GM21528 (cell line): Measurements from ENCODE around the gene E4F1.
"Not testable (repeated sequence)": the region's sequence is repeated elsewhere in the genome, so short reads cannot be mapped to it uniquely, and the experiment has no call there.

Experiments used
- ATAC-seq: cut with Tn5 transposase; IDR thresholded peaks from one replicate; pipeline ENCODE4 v1.9.1; 2021; ENCODE audit warnings: mild to moderate bottlenecking, moderate library complexity; ENCODE audit not compliant: unreplicated experiment, low FRiP score

Gene E4F1

DNA sequence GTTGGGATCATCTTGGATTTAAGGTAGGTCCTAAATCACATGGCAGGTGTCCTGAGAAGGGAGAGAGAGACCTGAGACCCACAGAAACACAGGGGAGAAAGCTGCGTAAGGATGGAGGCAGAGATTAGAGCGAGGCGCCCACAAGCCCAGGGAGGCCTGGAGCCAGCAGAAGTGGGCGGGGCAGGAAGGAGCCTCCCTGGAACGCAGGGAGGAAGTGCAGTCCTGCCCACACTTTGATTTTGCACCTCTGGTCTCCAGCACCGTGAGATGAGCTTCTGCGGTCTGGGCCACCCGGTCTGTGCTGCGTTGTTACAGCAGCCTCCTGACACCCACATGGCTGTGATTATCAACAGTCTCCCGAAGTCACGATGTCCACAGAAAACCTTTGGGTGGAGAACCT lies 19.2 kb downstream of the E4F1 start:
- ATAC-seq = no peak

DNA sequence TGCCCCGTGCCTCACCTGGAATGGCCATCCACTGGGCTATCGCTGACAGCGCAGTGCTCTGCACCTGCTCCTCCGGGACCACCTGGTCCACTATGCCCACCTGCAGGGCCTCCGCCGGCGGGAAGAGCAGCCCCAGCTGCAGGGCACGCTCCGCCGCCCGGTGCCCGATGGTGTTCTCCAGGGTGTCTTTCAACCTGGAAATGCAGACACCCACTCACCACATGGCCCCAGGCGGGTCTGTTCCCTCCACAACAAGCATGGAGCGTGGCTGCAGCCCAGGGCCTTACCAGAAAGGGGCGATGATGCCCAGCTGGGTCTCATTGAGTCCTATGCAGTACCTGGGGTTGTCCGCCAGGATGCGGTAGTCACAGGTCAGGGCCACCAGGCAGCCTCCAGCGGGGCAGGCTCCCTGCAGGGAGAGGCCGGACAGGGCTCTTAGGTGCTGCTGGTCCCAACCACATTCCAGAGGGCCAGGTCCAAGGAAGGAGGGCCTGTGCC lies 19.7 kb downstream of the E4F1 start:
- no peak for ATAC-seq

DNA sequence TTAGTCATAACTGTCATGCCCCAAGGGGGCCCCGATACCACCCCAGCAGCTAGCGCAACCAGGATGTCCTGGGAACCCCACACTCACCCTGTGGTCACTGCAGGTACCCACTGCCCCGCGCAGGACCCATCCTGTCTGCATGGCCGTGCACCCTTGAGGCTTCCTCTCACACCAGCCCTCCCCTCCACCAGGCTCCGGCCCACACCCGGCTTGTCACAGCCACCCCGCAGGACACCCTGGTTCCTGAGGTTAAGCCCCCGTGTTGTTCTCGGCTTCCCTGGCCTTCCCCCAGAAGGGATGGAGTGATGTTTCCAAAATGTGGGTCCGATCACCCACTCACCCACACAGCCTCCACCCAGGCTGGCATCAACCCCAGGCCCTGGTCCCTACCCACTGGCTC lies 20.4 kb downstream of the E4F1 start:
- ATAC-seq = no peak

DNA sequence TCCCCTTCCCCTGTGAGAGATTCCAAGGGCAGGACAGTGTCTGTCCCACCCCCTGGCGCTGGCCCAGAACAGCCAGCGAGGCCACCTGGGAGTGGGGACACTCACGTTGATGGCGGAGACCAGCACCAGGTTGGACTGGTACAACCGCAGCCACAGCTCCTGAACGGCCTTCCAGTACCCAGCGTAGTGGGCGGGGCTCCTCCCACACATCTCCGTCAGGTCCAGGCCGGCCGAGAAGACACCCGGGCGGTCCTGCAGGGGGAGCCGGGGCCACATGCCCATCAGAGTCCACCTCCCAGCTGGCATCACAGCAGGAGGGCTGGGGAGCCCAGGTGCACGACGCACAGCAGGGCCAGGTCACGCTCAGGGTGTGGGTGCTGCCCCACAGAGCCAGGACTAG lies 20.9 kb downstream of the E4F1 start:
- no peak for ATAC-seq

DNA sequence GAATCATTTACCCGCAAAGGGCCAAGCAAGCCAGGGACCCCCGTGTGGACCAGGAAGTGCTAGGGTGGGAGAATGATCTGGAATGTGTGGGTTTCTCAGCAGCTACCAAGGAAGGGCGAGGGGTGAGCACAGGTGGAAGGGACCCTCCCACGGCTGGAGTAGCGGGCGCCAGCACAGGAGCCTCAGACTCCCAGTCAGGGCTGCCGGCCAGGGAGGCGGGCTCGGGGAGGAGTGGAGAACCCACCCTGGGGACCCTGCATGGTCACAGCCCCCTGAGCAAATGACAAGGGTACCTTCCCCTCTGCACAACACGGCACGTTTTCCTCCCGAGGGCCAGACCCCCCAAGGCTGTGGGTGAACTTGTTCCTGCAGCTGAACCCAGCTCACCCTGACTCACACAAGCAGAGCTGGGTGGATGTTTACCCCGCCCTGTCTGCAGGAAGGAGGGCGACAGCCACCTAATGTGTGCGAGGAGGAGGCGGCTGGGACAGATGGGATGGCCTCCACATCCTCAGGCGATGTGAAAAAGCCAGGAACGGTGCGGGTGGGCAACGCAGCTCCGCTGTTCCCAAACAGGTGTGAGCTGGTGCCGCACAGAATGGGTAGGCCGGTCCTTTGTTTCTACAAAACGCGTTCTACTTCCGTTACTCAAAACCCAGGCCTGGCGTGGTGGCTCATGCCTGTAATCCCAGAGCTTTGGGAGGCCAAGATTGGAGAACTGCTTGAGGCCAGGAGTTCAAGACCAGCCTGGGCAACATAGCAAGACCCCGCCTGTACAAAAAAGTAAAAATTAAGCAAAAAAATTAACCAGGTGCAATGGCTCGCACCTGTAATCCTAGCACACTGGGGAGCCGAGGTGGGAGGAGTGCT lies 21.8 kb downstream of the E4F1 start:
- no peak for ATAC-seq

DNA sequence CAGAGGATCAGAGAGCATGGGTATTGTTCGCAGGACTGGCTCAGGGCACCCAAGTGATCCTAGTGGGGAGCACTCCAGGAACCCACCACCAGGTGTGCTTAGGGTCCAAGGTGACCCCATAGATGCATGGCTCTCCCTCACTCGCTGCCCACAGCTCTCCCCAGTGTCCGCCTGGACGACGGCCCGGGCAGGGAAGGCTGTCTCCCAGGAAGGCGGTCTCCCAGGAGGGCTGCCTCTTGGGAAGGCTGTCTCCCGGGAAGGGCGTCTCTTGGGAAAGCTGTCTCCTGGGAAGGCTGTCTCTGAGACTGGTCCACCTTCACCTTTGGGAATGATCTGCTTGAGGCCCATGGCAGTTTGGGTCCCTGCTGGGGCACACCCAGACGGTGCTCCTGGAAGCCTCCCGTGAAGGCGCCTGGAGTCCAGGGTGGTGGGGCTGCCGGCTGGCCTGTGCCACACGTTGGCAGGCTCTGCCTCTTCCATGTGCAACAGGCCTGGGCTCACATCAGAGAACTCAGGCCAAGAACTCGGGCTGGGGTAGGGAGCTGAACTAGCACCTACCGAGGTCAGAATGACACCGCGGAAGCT lies 23.0 kb downstream of the E4F1 start:
- no peak for ATAC-seq

DNA sequence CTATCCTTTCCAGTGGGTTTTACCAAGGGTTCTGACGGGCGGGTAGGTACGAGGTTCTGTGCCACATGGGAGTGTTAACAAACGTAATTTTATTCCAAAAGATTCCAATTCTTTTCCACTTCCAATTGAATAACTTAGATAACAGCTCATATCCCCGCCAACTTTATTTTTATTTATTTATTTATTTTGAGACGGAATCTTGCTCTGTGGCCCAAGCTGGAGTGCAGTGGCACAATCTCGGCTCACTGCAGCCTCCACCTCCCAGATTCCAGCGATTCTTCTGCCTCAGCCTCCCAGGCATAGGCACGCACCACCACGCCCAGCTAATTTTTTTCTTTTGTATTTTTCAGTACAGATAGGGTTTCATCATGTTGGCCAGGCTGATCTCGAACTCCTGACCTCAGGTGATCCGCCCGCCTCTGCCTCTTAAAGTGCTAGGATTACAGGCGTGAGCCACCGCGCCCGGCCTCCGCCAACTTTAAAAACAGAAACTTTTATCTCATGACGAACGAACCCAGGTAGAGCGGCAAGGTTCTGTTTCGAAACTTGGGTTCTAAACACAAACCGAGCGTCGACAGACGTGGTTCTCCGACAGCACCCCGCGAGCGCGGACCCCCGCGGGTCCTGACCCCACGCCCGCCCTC lies 27.4 kb downstream of the E4F1 start:
- ATAC-seq = no peak

DNA sequence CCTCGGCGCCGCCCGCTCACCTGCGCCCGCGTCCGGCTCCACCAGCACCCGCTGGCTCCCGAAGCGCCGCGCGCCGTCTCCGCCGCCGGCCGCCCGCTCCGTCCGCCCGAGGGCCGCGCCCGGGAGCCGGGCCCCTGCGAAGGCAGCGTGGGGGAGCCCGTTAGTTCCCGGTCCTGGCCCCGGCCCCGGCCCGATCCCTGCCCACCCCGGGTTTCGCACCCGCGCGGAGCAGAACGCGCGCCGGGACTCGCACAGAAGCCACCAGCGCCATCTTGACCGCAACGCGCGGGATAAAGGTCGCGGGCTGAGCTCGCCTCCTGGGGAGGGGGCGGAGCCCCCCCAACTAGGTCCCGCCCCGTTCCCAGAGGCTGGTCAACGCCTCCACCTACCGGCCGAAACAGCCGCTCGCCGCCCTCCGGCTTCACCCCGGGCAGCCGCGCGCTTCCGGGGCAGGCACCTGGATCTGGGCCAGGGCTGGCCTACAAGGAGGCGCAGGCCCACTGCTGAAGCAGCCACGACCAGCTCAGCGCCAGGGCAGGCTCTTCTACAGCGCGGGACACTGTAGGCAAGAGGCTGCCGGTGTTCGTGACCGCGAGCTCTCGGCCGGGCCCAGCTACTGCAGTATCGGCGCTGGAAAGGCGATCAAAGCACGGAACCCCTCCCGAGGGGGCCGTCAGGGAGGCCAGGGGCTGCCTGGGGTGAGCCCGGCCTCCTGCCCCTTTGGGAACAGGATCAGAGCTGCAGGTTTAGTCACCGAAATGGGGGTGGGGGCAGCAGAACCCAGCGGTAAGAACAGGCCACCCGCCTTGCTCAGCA lies 28.1 kb downstream of the E4F1 start, which contains the start of gene ECI1:
Gene ECI1, minus strand, starts transcription at position 292 of the 816 bp plus-strand sequence. Its CDS starts 21 bp downstream, at position 271.
- peak; percentile 80 for ATAC-seq

DNA sequence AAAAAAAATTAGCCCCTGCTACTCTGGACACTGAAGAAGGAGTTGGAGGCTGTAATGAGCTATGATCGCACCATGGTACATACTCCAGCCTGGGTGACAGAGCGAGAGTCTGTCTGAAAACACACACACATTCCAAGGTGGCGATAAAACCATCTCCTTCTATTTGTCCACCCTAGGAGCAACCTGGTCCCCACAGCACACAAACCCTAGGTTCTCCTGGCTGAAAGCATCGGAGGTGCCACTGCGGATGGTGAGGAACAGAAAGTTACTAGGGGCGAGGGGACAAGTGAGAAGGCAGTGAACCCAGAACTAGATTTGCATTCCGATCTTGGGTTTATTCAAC lies 29.4 kb downstream of the E4F1 start:
- no peak for ATAC-seq

DNA sequence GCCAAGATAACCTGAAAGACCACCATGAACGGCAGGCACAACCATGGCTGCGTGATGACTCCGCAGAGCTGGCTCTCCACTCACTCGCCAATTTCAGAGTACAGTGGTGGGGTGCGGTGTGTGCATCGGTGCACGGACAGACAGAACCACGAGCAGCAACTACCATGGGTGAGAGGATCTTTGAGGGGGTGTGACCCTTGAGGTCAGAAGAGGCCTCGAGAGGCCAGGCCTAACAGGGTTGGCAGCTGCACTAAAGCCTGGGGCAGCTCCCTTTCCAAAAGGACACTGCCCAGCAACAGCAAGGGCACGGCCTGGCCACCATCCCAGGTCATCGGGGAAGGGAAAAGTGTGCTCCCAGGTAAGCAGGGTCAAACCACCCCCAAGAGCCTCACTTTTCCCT lies 29.9 kb downstream of the E4F1 start:
- ATAC-seq = no peak

DNA sequence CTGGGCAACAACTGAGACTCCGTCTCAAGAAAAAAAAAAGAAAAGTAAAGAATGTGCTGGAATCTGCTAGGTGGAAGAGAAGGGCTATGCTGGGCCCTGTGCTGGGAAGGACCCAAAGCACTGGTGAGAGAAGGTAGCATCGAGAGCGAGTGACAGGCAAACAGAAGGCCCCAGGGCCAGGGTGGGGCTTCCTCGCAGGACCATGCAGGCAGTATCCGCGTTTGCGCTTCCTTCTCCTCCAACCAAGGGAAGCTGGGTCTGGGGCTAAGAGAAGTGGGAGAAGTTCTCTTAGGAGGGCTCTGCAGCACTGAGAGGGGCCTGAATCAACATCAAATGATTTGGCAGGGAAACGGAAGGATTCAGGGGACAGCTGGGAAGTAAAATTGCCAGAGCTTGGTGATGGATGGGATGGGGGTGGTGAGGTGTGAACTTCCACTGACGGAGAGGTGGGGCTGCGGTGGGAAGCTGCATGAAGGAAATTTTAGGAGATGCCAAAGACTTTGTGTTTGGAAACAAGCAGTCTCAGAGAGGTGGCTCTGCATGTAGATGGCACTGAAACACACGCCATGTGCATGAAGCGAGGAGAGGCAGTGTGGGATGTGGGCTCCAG lies 33.2 kb downstream of the E4F1 start:
- no peak for ATAC-seq

DNA sequence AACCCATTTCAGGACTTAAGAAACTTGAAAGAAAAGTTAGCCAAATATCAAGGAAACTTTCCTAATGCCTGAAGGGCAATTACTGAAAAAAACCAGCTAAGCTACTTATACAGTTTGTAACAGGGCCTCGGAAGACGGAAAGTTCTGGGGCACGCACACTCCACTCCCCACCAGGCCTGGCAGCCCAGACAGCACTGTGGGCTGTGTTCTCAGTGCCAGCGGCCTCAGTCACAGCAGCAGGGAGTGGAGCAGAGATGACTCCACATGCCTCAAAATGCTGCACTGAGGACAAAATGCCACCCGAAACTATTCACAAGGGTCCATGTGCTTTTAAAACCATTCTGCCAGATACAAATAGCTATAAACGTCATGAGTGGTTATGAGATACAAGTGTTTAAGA lies 34.3 kb downstream of the E4F1 start:
- ATAC-seq = no peak

DNA sequence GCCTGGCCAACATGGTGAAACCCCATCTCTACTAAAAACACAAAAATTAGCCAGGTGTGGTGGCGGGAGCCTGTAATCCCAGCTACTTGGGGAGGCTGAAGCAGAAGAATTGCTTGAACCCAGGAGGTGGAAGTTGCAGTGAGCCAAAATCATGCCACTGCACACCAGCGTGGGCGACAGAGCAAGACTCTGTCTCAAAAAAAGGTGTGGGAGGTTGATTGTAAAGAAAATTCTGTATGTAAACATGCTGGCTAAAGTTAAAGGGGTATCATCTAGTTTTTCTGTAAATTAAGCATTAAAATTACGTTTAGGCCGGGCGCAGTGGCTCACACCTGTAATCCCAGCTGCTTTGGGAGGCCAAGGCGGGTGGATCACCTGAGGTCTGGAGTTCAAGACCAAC lies 35.1 kb downstream of the E4F1 start:
- ATAC-seq = not testable (repeated sequence)

DNA sequence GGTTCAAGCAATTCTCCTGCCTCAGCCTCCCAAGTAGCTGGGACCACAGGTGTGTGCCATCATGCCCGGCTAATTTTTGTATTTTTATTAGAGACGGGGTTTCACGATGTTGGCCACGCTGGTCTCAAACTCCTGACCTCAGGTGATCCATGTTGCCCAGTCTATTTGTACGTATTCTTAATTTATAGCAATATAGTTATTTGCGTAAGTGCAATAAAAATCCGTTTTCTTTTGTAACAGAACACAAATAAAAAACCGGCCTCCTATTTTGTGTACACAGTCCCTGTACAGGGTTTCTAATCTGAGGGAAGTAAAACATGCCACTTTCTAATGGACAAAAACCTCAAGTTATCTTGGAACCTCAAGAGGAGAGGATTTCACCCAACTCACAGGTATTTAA lies 36.9 kb downstream of the E4F1 start:
- no peak for ATAC-seq

DNA sequence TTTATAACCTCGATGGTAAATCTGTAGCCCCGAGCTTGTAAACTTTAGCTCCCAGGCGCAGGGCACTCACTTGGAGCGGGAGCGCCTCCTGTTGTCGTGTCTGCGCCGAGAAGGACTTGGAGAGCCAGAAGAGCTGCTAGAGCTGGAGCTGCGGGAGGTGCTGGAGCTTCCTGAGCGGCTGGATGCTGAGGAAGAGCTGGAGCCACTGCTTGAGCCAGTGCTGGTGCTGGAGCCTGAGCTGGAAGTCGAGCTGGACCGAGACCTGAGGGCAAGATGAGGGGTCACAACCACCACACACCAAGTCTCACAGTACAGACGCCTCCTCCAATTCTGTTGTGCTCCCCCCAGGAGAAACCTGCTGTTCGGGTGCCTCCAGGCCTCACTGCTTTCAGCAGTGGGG lies 39.6 kb downstream of the E4F1 start:
- ATAC-seq = not testable (repeated sequence)

DNA sequence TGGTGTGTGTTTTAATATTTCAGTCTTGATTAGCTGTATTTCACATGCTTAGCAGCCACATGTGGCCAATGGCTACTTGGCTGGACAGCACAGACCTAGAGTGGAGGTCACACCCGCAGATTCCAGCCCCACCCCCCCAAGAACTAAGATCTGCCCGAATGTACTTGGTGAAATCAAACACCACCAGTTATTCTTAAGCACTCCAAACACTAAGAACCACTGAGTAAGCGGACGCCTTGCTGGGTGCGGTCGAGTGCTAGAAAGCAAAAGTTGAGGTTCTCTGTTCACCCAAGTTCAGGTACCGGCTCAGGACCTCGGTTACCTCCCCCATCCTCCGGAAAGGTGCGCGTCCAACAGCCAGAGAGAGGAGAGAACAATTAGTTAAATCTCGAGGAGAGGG lies 43.5 kb downstream of the E4F1 start:
- not testable (repeated sequence) for ATAC-seq

DNA sequence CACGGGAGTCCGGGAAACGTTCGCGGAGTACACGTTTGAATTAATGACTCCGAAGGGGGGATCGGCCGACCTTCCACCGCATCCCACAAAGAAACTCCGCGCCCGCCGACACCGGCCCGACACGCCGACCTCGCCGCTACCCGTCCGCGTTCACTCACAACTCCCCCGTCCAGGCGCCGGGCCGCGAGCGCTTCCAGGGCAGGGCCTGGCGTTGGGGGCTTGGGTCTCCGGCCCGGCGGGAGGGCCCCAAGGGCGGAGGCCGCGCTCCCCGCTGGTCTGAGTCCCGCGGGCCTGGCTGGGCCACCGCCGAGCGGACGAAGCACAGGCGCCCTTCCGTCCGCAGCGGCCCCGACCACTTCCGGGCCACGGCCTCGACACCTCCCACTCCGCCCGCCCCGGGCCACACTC lies 44.1 kb downstream of the E4F1 start:
- peak; percentile 61 for ATAC-seq

DNA sequence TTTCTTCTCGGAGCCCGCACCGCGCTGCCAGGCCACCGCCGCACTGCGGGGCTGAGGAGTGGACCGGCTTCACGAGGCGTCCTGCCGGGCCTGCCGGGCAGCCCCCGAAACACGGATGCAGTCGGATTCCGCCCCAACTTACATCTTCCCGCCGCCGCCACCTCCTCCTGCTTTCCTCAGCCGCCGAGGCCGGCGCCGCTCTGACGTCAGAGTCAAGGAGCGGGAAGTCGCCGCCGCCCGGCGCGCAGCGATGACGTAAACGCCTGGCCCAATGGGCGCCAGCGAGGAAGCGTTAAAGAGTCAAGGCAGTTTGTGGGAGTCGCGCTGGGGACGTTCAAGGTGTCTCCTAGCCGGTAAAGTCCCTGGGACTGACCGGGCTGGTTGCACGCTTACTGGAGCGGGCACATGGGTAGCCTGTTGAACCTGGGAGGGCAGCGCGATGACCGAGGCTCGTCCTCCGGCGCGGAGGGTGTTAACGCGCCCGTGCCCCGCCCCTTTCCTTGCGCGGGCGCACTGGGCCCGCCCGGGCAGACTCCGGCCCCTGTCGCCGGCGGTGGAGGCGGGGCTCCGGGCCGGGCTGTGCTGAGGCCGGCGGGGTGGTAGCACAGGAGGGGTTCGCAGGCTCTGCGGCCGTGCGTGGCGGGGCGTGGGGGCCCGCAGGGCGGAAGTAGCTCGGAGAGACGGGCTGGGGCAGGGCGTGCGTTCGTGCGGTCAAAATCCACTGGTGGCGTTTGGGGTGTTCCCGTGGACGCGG lies 44.7 kb downstream of the E4F1 start, which contains the start of gene RNPS1:
Gene RNPS1, minus strand, starts transcription at position 214 of the 754 bp plus-strand sequence. CDS start 3,483 bp downstream, outside the sequence.
- peak; percentile 73 for ATAC-seq

DNA sequence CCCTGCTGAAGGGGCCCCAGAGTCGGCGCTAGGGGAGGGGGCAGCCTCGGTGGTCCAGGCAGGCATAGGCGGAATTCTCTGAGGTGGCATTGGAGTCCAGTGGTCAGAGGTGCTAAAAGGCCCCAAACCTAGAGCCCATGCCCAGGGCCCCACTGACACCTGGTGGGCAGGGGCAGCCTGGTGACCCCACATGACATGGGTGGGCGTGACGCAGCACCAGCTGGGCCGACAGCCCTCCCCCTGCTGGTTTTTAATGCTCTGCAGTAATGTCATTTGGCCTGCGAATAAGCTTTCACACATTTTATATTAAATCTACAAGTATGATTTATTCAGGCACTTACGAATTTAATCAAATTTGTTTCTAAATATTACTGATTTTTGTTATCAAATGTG lies 46.7 kb downstream of the E4F1 start:
- ATAC-seq = no peak
